ENCODE data around the gene TTLL6. TPM values are rescaled to one million over a fixed set of nuclear protein-coding genes. Genes with fewer than 3 reads are reported as not detected.

The TTLL6 gene
- total and polyA plus RNA-seq, 8 donors: 0.48 to 11.0 (median 1.6) TPM; not detected in 4

GRCh38 chr17:48724251-48725003, 92.6 kb downstream of the TTLL6 start:
- DNase-seq: peak; percentile 89 to 93
- intact Hi-C loops (cut with DNase I; ENCODE audit: low total_unique reads): loop anchor here (10.0 kb wide), 2 partner anchors 70 to 160 kb away; no protein-coding TSS in a partner anchor
- no peak for TF ChIP-seq EP300 (IDR thresholded peaks at IDR 0.05)
- TF ChIP-seq, protein P1, sequence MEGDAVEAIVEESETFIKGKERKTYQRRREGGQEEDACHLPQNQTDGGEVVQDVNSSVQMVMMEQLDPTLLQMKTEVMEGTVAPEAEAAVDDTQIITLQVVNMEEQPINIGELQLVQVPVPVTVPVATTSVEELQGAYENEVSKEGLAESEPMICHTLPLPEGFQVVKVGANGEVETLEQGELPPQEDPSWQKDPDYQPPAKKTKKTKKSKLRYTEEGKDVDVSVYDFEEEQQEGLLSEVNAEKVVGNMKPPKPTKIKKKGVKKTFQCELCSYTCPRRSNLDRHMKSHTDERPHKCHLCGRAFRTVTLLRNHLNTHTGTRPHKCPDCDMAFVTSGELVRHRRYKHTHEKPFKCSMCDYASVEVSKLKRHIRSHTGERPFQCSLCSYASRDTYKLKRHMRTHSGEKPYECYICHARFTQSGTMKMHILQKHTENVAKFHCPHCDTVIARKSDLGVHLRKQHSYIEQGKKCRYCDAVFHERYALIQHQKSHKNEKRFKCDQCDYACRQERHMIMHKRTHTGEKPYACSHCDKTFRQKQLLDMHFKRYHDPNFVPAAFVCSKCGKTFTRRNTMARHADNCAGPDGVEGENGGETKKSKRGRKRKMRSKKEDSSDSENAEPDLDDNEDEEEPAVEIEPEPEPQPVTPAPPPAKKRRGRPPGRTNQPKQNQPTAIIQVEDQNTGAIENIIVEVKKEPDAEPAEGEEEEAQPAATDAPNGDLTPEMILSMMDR (IDR thresholded peaks at IDR 0.05): peak in 4 of 7 experiments; percentile 57 to 78 (median 72)
- Histone ChIP-seq H3K4me1 (peaks cover 16 to 52% (median 41%) of the 10 kb centered on the region in 4 donors), H3K9me3 (peaks cover 0 to 4% (median 0%) of the 10 kb centered on the region in 4 donors), H3K27me3 (peaks cover 41 to 100% (median 100%) of the 10 kb centered on the region in 3 donors), H3K4me3 (peak overlapping the region in 1 of 4 donors; percentile 30), H3K36me3 (no peaks in the 10 kb centered on the region), H3K27ac (no peak overlapping the region)
- 6 to 12% (median 7%) methylated on average over 24 to 32 of the region's 32 CpGs for WGBS, 5 donors

- TF ChIP-seq, protein P1 (IDR thresholded peaks at IDR 0.05): no peak
- TF ChIP-seq POLR2AphosphoS5 (IDR thresholded peaks at IDR 0.05): no peak
- no peak for TF ChIP-seq EP300 (IDR thresholded peaks at IDR 0.05)
- TF ChIP-seq POLR2A (IDR thresholded peaks at IDR 0.05): no peak
- WGBS, 5 donors: 9 to 12% (median 10%) methylated on average over 41 to 42 of the region's 42 CpGs
- no peak for DNase-seq
- peak overlapping the region in 2 of 4 donors; percentile 13 to 25 for H3K4me3 ChIP-seq
- H3K36me3 ChIP-seq: no peaks in the 10 kb centered on the region
- H3K27ac ChIP-seq: no peak overlapping the region
- H3K9me3 ChIP-seq: peaks cover 0 to 12% (median 0%) of the 10 kb centered on the region in 4 donors
- H3K4me1 ChIP-seq: peaks cover 13 to 52% (median 41%) of the 10 kb centered on the region in 4 donors
- H3K27me3 ChIP-seq: peaks cover 48 to 100% (median 100%) of the 10 kb centered on the region in 3 donors
- intact Hi-C loops (cut with DNase I; ENCODE audit: low total_unique reads): loop anchor here (10.0 kb wide), 2 partner anchors 71 to 161 kb away; no protein-coding TSS in a partner anchor
Measured at GRCh38 chr17:48723423-48724250, 93.4 kb downstream of the TTLL6 start.

DNA sequence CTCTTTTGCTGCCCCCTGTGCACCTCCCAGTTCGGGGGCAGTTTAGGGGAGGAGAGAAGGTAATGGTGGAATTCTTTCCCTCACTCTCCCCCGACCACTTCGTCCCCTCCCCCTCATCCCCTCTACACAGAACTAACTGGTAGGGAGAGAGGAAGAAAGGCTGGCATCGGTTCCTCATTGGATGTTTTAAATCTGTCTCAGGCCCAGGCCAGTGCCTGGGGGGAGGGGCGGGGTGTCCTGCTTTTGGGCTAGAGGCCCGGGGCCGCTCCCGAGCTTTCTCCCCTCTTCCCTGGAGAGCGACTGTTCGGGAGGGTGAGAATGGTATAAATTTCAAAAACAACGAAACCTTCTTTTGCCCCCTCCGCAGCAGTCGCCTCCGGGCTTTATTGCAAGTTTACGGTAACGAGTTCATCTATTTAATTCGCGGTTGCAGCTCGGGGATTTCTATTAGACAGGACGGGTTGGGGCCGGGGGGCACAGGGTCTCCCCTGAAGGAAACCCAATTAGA, 94.1 kb downstream of the TTLL6 start, which contains the start of gene PRAC2:
TSS of gene PRAC2 (plus strand) at position 271 of the 508 bp plus-strand sequence. CDS start 1,226 bp downstream, outside the sequence.
- Histone ChIP-seq H3K36me3 (no peaks in the 10 kb centered on the region), H3K27ac (no peak within 1 kb of the TSS), H3K9me3 (peaks cover 0 to 15% (median 0%) of the 10 kb centered on the region in 4 donors), H3K4me3 (peak within 1 kb of the TSS in 2 of 4 donors; percentile 13 to 25), H3K4me1 (peaks cover 8 to 51% (median 38%) of the 10 kb centered on the region in 4 donors), H3K27me3 (peaks cover 49 to 100% (median 100%) of the 10 kb centered on the region in 3 donors)
- intact Hi-C loops (cut with DNase I; ENCODE audit: low total_unique reads): loop anchor here (10.0 kb wide), 2 partner anchors 72 to 162 kb away; no protein-coding TSS in a partner anchor
- WGBS, 5 donors: 3 to 8% (median 5%) methylated on average over 21 of the region's 21 CpGs
- TF ChIP-seq EP300 (IDR thresholded peaks at IDR 0.05) (no peak), POLR2A (IDR thresholded peaks at IDR 0.05) (no peak), POLR2AphosphoS5 (IDR thresholded peaks at IDR 0.05) (no peak)
- TF ChIP-seq, protein P1 (IDR thresholded peaks at IDR 0.05): no peak
- DNase-seq: no peak

Measured in stomach (tissue), 9 donors.